HG02938 (cell line): ENCODE data around the gene ACKR3.

Source experiments
- ATAC-seq: cut with Tn5 transposase; IDR thresholded peaks from one replicate; pipeline ENCODE4 v1.9.1; 2021; ENCODE audit warnings: mild to moderate bottlenecking, moderate library complexity; ENCODE audit not compliant: unreplicated experiment

The ACKR3 gene

GRCh38 chr2:236569573-236569973 is at the start of gene ACKR3:
Gene ACKR3, plus strand, starts transcription at chr2:236569825. Its CDS starts 10,641 bp downstream, at chr2:236580466.
- peak; percentile 81 for ATAC-seq

- ATAC-seq, result no peak
Observed at GRCh38 chr2:236521556-236521955, 48.1 kb upstream of the ACKR3 start.

GRCh38 chr2:236523249-236523648 is 46.4 kb upstream of the ACKR3 start:
- ATAC-seq, result no peak

GRCh38 chr2:236525411-236525997 is 44.1 kb upstream of the ACKR3 start:
- no peak for ATAC-seq

GRCh38 chr2:236526455-236527158 is 43.0 kb upstream of the ACKR3 start:
- no peak for ATAC-seq

- no peak for ATAC-seq
Observed at GRCh38 chr2:236527159-236527630, 42.4 kb upstream of the ACKR3 start.

- ATAC-seq, result no peak
Observed at GRCh38 chr2:236529606-236530005, 40.0 kb upstream of the ACKR3 start.

GRCh38 chr2:236530512-236530911 is 39.1 kb upstream of the ACKR3 start:
- no peak for ATAC-seq

GRCh38 chr2:236531195-236531594 is 38.4 kb upstream of the ACKR3 start:
- no peak for ATAC-seq

- ATAC-seq, result no peak
Observed at GRCh38 chr2:236531996-236532395, 37.6 kb upstream of the ACKR3 start.

GRCh38 chr2:236533343-236533742 is 36.3 kb upstream of the ACKR3 start:
- no peak for ATAC-seq

GRCh38 chr2:236535024-236535423 is 34.6 kb upstream of the ACKR3 start:
- no peak for ATAC-seq

- peak; percentile 50 for ATAC-seq
Observed at GRCh38 chr2:236536727-236537398, 32.8 kb upstream of the ACKR3 start.

GRCh38 chr2:236538242-236538641 is 31.4 kb upstream of the ACKR3 start:
- ATAC-seq, result no peak

- no peak for ATAC-seq
Observed at GRCh38 chr2:236541008-236541562, 28.5 kb upstream of the ACKR3 start.

- ATAC-seq, result no peak
Observed at GRCh38 chr2:236544362-236544761, 25.3 kb upstream of the ACKR3 start.

GRCh38 chr2:236545248-236545658 is 24.4 kb upstream of the ACKR3 start:
- ATAC-seq, result peak; percentile 53

- ATAC-seq, result peak; percentile 62
Observed at GRCh38 chr2:236545814-236546480, 23.7 kb upstream of the ACKR3 start.

- ATAC-seq, result no peak
Observed at GRCh38 chr2:236546561-236547002, 23.0 kb upstream of the ACKR3 start.

GRCh38 chr2:236547725-236548124 is 21.9 kb upstream of the ACKR3 start:
- no peak for ATAC-seq
